Measurements from ENCODE around the gene UBE2L3.
"Not testable (repeated sequence)": the region's sequence is repeated elsewhere in the genome, so short reads cannot be mapped to it uniquely, and the experiment has no call there.

Gene UBE2L3

DNA sequence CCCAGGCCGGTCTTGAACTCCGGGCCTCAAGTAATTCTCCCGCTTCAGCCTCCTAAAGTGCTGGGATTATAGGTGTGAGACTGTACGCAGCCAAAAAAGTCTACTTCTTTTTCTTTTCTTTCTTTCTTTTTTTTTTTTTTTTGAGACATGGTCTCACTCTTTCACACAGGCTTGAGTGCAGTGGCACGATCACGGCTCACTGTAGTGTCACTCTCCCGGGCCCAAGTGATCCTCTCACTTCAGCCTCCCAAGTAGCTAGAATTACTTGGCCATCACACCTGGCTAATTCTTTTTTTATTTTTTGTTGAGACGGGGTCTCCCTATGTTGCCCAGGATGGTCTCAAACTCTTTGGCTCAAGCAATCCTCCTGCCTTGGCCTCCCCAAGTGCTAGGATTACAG, 3.6 kb upstream of the UBE2L3 start:
- H3K4me3 ChIP-seq (replicated peaks in 1 of 2; ENCODE audit: low read depth in 2 of 2, low read length in 2 of 2): no peak overlapping the region
- TF ChIP-seq, protein P1, sequence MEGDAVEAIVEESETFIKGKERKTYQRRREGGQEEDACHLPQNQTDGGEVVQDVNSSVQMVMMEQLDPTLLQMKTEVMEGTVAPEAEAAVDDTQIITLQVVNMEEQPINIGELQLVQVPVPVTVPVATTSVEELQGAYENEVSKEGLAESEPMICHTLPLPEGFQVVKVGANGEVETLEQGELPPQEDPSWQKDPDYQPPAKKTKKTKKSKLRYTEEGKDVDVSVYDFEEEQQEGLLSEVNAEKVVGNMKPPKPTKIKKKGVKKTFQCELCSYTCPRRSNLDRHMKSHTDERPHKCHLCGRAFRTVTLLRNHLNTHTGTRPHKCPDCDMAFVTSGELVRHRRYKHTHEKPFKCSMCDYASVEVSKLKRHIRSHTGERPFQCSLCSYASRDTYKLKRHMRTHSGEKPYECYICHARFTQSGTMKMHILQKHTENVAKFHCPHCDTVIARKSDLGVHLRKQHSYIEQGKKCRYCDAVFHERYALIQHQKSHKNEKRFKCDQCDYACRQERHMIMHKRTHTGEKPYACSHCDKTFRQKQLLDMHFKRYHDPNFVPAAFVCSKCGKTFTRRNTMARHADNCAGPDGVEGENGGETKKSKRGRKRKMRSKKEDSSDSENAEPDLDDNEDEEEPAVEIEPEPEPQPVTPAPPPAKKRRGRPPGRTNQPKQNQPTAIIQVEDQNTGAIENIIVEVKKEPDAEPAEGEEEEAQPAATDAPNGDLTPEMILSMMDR (IDR thresholded peaks at IDR 0.05; ENCODE audit: low read depth, low read length): no peak
- no peak for DNase-seq (ENCODE audit: low read depth in 2 of 2)

DNA sequence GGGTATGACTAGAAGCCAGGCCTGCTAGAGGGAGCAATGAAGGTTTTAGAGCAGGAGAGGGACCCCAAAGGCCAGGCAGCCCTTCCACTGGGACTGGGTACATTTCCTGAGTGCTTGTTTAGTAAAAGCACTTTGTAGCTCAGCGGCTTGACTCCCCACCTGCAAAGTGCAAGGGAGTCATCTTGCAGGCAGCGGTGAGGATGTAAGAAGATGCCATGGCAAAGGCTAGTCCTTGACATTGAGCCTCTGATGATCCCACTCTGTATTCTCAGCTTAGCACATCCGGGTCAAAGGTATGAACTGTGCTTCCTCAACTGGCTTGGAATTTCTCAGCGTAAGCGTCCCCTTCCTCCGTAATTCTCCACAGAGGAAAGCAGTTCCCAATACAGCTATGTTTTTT, 3.1 kb upstream of the UBE2L3 start:
- no peak for DNase-seq (ENCODE audit: low read depth in 2 of 2)
- H3K4me3 ChIP-seq (replicated peaks in 1 of 2; ENCODE audit: low read depth in 2 of 2, low read length in 2 of 2): no peak overlapping the region
- TF ChIP-seq, protein P1 (IDR thresholded peaks at IDR 0.05; ENCODE audit: low read depth, low read length): no peak

DNA sequence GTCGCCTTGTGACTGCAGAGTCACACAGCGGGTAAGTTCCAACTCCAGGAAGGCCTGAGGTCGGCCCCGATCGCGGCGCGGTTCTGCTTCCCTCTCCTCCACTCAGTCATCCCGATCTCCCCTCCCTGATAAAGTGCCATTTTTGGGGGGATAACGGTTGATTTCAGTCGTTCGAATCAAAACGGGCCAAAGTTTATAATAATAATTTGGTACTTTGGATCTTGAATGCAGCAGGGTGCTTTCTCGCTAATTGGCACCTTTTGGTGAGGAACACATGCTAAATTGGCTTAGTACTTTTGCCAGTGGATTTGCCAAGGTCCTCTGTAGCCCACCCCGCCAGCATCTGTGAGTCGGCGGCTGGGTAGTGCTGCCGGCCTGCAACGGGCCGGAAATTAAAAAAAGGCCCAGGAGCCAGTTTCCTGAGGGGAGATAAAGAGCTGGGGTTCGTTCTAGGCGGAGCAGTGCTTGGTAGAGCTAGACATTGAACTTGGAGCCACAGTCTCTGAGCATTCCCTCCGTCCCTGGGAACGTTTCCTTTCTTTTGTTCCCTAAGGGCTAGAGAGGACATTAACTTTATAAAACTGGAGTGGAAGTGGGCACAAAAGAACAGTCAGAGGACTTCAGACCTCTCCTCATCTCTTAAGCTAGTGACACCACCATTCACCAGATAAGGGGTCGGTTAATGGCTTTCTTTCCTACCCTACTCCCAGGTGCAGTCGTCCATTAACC, 997 bp downstream of the UBE2L3 start:
- TF ChIP-seq, protein P1 (IDR thresholded peaks at IDR 0.05; ENCODE audit: low read depth, low read length): no peak
- H3K4me3 ChIP-seq (replicated peaks in 1 of 2; ENCODE audit: low read depth in 2 of 2, low read length in 2 of 2): peak overlapping the region; percentile 72 to 83
- DNase-seq (ENCODE audit: low read depth in 2 of 2): peak; percentile 38 to 48

DNA sequence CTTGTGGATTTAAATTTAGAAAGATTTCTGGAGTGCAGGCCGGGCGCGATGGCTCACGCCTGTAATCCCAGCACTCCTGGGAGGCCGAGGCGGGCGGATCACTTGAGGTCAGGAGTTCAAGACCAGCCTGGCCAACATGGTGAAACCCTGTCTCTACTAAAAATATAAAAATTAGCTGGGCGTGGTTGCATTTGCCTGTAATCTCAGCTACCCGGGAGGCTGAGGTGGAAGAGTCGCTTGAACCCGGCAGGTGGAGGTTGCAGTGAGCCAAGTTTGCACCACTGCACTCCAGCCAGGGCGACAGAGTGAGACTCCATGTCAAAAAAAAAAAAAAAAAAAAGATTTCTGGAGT, 1.5 kb downstream of the UBE2L3 start:
- not testable (repeated sequence) for DNase-seq (ENCODE audit: low read depth in 2 of 2)
- peak overlapping the region; percentile 72 to 83 for H3K4me3 ChIP-seq (replicated peaks in 1 of 2; ENCODE audit: low read depth in 2 of 2, low read length in 2 of 2)

DNA sequence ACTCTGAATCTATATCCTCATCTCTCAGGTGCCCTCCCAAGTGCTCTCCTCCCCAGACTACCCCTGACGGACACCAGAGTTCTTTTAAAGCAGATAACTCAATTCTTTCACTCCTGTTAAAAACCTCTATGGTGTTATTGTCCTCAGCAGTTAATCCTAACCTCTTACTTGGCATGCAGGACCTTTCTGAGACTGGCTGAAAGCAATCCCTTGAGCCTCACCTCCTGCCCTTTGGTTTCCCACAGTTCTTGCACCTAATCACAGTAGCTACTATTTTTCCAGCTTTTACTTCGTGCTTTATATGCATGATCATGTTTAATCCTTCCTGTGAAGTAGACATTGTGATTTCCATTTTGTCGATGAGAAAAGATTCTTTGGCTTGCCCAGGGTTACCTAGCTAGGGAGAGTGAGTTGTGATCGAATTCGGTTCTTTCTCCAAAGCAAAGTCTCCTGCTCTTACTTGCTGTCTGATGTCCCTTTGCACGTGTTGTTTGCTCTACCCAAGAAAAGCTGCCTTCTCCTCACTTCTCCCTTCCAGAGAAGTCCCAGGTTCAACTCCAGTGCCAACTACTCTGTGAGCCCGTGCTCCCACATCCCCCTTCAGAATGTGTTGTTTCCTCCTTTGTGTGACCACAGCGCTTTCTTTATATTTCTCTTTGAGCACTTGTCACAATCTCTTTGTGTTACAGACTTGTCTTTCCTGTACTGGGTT, 2.1 kb downstream of the UBE2L3 start:
- peak overlapping the region; percentile 72 to 83 for H3K4me3 ChIP-seq (replicated peaks in 1 of 2; ENCODE audit: low read depth in 2 of 2, low read length in 2 of 2)
- DNase-seq (ENCODE audit: low read depth in 2 of 2): no peak
- TF ChIP-seq, protein P1 (IDR thresholded peaks at IDR 0.05; ENCODE audit: low read depth, low read length): no peak

DNA sequence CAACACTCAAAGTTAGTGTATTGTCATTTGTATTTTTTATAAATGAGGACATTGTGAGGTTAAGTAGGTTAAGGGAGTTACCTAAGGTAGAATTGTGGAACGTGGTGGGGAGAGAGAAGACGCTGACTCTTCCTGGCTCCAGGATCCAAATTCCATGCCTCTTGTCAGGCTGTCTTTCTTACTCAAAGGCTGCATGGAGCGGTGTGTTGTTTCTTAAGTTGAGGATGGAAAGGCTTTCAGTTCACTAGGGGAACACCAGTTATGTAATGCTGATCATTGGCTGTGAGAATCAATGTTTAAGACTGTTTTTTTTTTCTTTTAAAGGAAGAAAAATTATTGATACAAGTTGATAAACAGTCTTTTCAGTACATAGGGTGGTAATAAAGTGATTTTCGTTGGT, 2.9 kb downstream of the UBE2L3 start:
- no peak overlapping the region for H3K4me3 ChIP-seq (replicated peaks in 1 of 2; ENCODE audit: low read depth in 2 of 2, low read length in 2 of 2)
- DNase-seq (ENCODE audit: low read depth in 2 of 2): no peak
- TF ChIP-seq, protein P1 (IDR thresholded peaks at IDR 0.05; ENCODE audit: low read depth, low read length): no peak

DNA sequence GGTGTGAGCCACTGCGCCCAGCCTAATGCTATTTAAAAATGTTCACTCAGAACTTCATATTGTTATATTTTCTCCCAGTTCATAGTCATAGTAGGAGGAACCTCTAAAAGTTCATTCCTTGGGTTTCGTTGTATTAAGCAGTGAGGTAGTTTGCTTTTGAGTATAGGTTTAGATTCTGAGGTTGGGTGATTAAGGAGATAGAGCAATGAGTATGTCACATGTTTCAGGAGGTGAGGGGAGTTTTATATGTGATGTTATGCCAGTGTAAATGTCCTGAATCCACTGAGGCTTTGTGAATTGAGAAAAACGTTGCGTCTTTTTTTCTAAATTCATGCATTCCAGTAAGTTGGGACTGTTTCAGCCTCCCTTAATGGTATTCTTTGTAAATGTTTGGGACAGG, 4.2 kb downstream of the UBE2L3 start:
- H3K4me3 ChIP-seq (replicated peaks in 1 of 2; ENCODE audit: low read depth in 2 of 2, low read length in 2 of 2): no peak overlapping the region
- no peak for DNase-seq (ENCODE audit: low read depth in 2 of 2)
- TF ChIP-seq, protein P1 (IDR thresholded peaks at IDR 0.05; ENCODE audit: low read depth, low read length): no peak

All from cardiac fibroblast (primary cell).